H1 (cell line): ENCODE data around the gene GSG1L. TPM values are rescaled to one million over a fixed set of nuclear protein-coding genes. Genes with fewer than 3 reads are reported as not detected.

ENCODE experiments used
- CTCF ChIA-PET: fragments of 300-600 bp; sonication (Branson Sonifier 250); formaldehyde crosslinking; loops from one replicate; lab custom pipeline; 2021; ENCODE audit not compliant: partially characterized antibody; lab: Charles Lee
- POLR2A ChIA-PET: fragments of 300-600 bp; sonication (Branson Sonifier 250); formaldehyde crosslinking; loops from one replicate; lab custom pipeline; 2021; ENCODE audit warnings: inconsistent platforms; ENCODE audit not compliant: partially characterized antibody; lab: Charles Lee
- DNase-seq, 2 experiments: peaks; one replicate each; pipeline versions ENCODE4 v3.0.0 to v3.0.0-alpha.2; 2010 to 2022; ENCODE audit warnings: low spot score in 2 of 2, low read depth in 1 of 2, mixed read lengths in 1 of 2
- FAIRE-seq: peaks from 2 replicates; lab custom pipeline; 2011; peaks lifted over from hg19 to GRCh38; lab: Jason Lieb, UNC
- H2AFZ ChIP-seq: 2 replicates; pipeline ENCODE4 v1.8.1; 2012; ENCODE audit warnings: low read length, inconsistent platforms
- H2AK5ac ChIP-seq: 2 replicates; pipeline ENCODE4 v1.6.1; 2013; ENCODE audit warnings: low read depth, low read length
- H2BK120ac ChIP-seq: replicated peaks from 2 replicates; pipeline ENCODE3; 2013; ENCODE audit warnings: low read depth, low read length, inconsistent platforms
- H2BK12ac ChIP-seq: 2 replicates; pipeline ENCODE4 v1.6.1; 2013; ENCODE audit warnings: low read depth, low read length
- H2BK15ac ChIP-seq: 2 replicates; pipeline ENCODE4 v1.6.1; 2013; ENCODE audit warnings: low read length
- H2BK20ac ChIP-seq: 2 replicates; pipeline ENCODE4 v1.6.1; 2013; ENCODE audit warnings: low read length
- H2BK5ac ChIP-seq: 2 replicates; pipeline ENCODE4 v1.6.1; 2013; ENCODE audit warnings: low read depth, low read length
- H3K14ac ChIP-seq: 2 replicates; pipeline ENCODE4 v1.6.1; 2013; ENCODE audit warnings: inconsistent platforms; ENCODE audit not compliant: insufficient read length
- H3K18ac ChIP-seq: 2 replicates; pipeline ENCODE4 v1.6.1; 2013; ENCODE audit warnings: low read length; ENCODE audit errors: extremely low read depth
- H3K23ac ChIP-seq: 2 replicates; pipeline ENCODE4 v1.6.1; 2013; ENCODE audit warnings: inconsistent platforms; ENCODE audit not compliant: insufficient read length
- H3K23me2 ChIP-seq: 2 replicates; pipeline ENCODE4 v1.6.1; 2013; ENCODE audit warnings: low read depth, low read length
- H3K27ac ChIP-seq: 2 replicates; pipeline ENCODE4 v1.6.1; 2011; ENCODE audit warnings: low read depth, low read length, inconsistent platforms
- H3K27me3 ChIP-seq, 4 experiments: replicated peaks in 1 of 4; 1 replicate in 1 of 4; 2 replicates in 3 of 4; pipeline versions ENCODE4 v1.6.1 to v1.8.1; 2011 to 2013; ENCODE audit warnings: low read length in 3 of 4, mild to moderate bottlenecking in 3 of 4, inconsistent platforms in 2 of 4, mixed read lengths in 2 of 4, moderate library complexity in 1 of 4; ENCODE audit not compliant: control insufficient read depth in 3 of 4, insufficient read depth in 3 of 4; ENCODE audit errors: extremely low read depth in 1 of 4
- H3K36me3 ChIP-seq, 4 experiments: 2 replicates each; pipeline versions ENCODE4 v1.6.1 to v1.8.1; 2011 to 2013; ENCODE audit warnings: mild to moderate bottlenecking in 4 of 4, low read length in 3 of 4, moderate library complexity in 2 of 4, control low read depth in 1 of 4, inconsistent platforms in 1 of 4; ENCODE audit not compliant: insufficient read depth in 4 of 4, control insufficient read depth in 2 of 4
- H3K4ac ChIP-seq: replicated peaks from 2 replicates; pipeline ENCODE3; 2013; ENCODE audit warnings: low read length, low read depth, mixed read lengths, inconsistent platforms; ENCODE audit not compliant: insufficient read length
- H3K4me1 ChIP-seq, 4 experiments: replicated peaks in 1 of 4; 1 replicate in 1 of 4; 2 replicates in 3 of 4; pipeline versions ENCODE4 v1.6.1 to v1.8.1; 2011 to 2013; ENCODE audit warnings: low read length in 3 of 4, inconsistent platforms in 2 of 4, mixed read lengths in 1 of 4; ENCODE audit not compliant: insufficient read depth in 4 of 4, control insufficient read depth in 3 of 4
- H3K4me2 ChIP-seq, 2 experiments: 2 replicates each; pipeline versions ENCODE4 v1.6.1 to v1.8.1; 2011 to 2013; ENCODE audit warnings: low read depth in 2 of 2, low read length in 2 of 2, control low read depth in 1 of 2, inconsistent platforms in 1 of 2, mild to moderate bottlenecking in 1 of 2; ENCODE audit not compliant: insufficient read depth in 1 of 2
- H3K4me3 ChIP-seq, 4 experiments: fragments of 200-600, 300-600 bp in 1 of 4; sonication (generic), shearing (Covaris generic), sonication (Bioruptor Twin) in 1 of 4; 2 replicates each; pipeline versions ENCODE4 v1.5.1 to v1.8.1; 2011 to 2016; ENCODE audit warnings: low read length in 4 of 4, low read depth in 3 of 4, control low read depth in 2 of 4, inconsistent platforms in 2 of 4, mild to moderate bottlenecking in 2 of 4, mixed read lengths in 1 of 4, moderate library complexity in 1 of 4; ENCODE audit not compliant: insufficient read depth in 2 of 4; ENCODE audit errors: extremely low read depth in 1 of 4
- H3K56ac ChIP-seq: replicated peaks from 2 replicates; pipeline ENCODE3; 2013; ENCODE audit warnings: low read depth, mild to moderate bottlenecking, mixed read lengths, low read length, inconsistent platforms; ENCODE audit not compliant: insufficient read length
- H3K79me1 ChIP-seq: 2 replicates; pipeline ENCODE4 v1.6.1; 2013; ENCODE audit warnings: low read depth, low read length, control low read depth
- H3K79me2 ChIP-seq, 2 experiments: 2 replicates each; pipeline versions ENCODE4 v1.6.1 to v1.8.1; 2012 to 2013; ENCODE audit warnings: low read length in 2 of 2, mild to moderate bottlenecking in 2 of 2, inconsistent platforms in 1 of 2; ENCODE audit not compliant: insufficient read depth in 2 of 2, control insufficient read depth in 1 of 2
- H3K9ac ChIP-seq, 4 experiments: replicated peaks in 1 of 4; 1 replicate in 1 of 4; 2 replicates in 3 of 4; pipeline versions ENCODE4 v1.6.1 to v1.8.1; 2011 to 2013; ENCODE audit warnings: low read depth in 3 of 4, low read length in 3 of 4, control low read depth in 2 of 4, mild to moderate bottlenecking in 2 of 4, moderate library complexity in 2 of 4, inconsistent platforms in 1 of 4; ENCODE audit errors: extremely low read depth in 1 of 4
- H3K9me3 ChIP-seq, 2 experiments: 2 replicates each; pipeline versions ENCODE4 v1.6.1 to v1.8.1; 2012 to 2013; ENCODE audit warnings: mild to moderate bottlenecking in 2 of 2, moderate library complexity in 2 of 2, control low read depth in 1 of 2, inconsistent platforms in 1 of 2, low read depth in 1 of 2, low read length in 1 of 2, mixed read lengths in 1 of 2; ENCODE audit not compliant: insufficient read depth in 2 of 2
- H4K20me1 ChIP-seq, 2 experiments: replicated peaks in 1 of 2; 2 replicates each; pipeline versions ENCODE3 to v1.8.1; 2011 to 2013; ENCODE audit warnings: inconsistent platforms in 2 of 2, low read length in 2 of 2, mild to moderate bottlenecking in 1 of 2; ENCODE audit not compliant: insufficient read depth in 2 of 2, control insufficient read depth in 1 of 2
- H4K5ac ChIP-seq: 2 replicates; pipeline ENCODE4 v1.6.1; 2013; ENCODE audit warnings: low read length, low read depth, mixed read lengths, inconsistent platforms; ENCODE audit not compliant: insufficient read length
- H4K8ac ChIP-seq: 2 replicates; pipeline ENCODE4 v1.8.0; 2013; ENCODE audit warnings: mild to moderate bottlenecking, moderate library complexity, low read length, inconsistent platforms; ENCODE audit not compliant: insufficient read depth; ENCODE audit errors: extremely low read depth
- H4K91ac ChIP-seq: replicated peaks from 2 replicates; pipeline ENCODE3; 2013; ENCODE audit warnings: low read length, mixed read lengths, inconsistent platforms; ENCODE audit not compliant: insufficient read length
- BACH1 ChIP-seq: IDR thresholded peaks from 2 replicates; pipeline ENCODE4 v1.6.1; 2012; ENCODE audit warnings: low read length, improper control_type of control experiment
- CREB1 ChIP-seq: IDR thresholded peaks from 2 replicates; pipeline ENCODE4 v1.6.1; 2012; ENCODE audit warnings: inconsistent platforms
- GABPA ChIP-seq: IDR thresholded peaks from 2 replicates; pipeline ENCODE4 v1.6.1; 2011; ENCODE audit warnings: mild to moderate bottlenecking, low read length, moderate library complexity, borderline replicate concordance; ENCODE audit not compliant: insufficient read depth
- POLR2AphosphoS5 ChIP-seq: IDR thresholded peaks from 2 replicates; pipeline ENCODE4 v1.6.1; 2011; ENCODE audit warnings: low read depth, low read length
- RAD21 ChIP-seq, 2 experiments: IDR thresholded peaks in 1 of 2; conservative IDR thresholded peaks in 1 of 2; 2 replicates each; pipeline ENCODE4 v1.6.1; 2011; ENCODE audit warnings: low read depth in 2 of 2, low read length in 2 of 2, improper control_type of control experiment in 1 of 2, inconsistent platforms in 1 of 2, mild to moderate bottlenecking in 1 of 2, moderate library complexity in 1 of 2
- RBBP5 ChIP-seq: IDR thresholded peaks from 2 replicates; pipeline ENCODE4 v1.7.1; 2012; ENCODE audit warnings: low read depth, mild to moderate bottlenecking, inconsistent platforms, low read length, moderate library complexity, borderline replicate concordance
- RXRA ChIP-seq: IDR thresholded peaks from 2 replicates; pipeline ENCODE4 v1.6.1; 2011; ENCODE audit warnings: low read depth, mild to moderate bottlenecking, low read length, moderate library complexity; ENCODE audit not compliant: insufficient read depth
- SAP30 ChIP-seq: fragments of 300-600 bp; sonication (generic); IDR thresholded peaks from 2 replicates; pipeline ENCODE4 v1.7.1; 2012; ENCODE audit warnings: low read length, moderate library complexity, mild to moderate bottlenecking, inconsistent platforms; ENCODE audit not compliant: insufficient read depth, insufficient replicate concordance
- YY1 ChIP-seq: IDR thresholded peaks from 2 replicates; pipeline ENCODE4 v1.6.1; 2011; ENCODE audit warnings: low read depth, mild to moderate bottlenecking, low read length
- ZNF274 ChIP-seq: IDR thresholded peaks from 2 replicates; pipeline ENCODE4 v1.7.0; 2012; ENCODE audit warnings: low read length, borderline replicate concordance; ENCODE audit errors: extremely low read depth
- WGBS, 2 experiments: shearing (Covaris generic) in 1 of 2; methylation state at CpG; one replicate each; pipeline versions ENCODE4 v1.1.6 to v1.1.7; 2013 to 2015; ENCODE audit warnings: low lambda C conversion rate in 2 of 2, mixed read lengths in 2 of 2, inconsistent platforms in 1 of 2, low coverage in 1 of 2, missing lambda C conversion rate in 1 of 2; ENCODE audit not compliant: insufficient replicate concordance in 2 of 2, insufficient coverage in 1 of 2, insufficient read length in 1 of 2; ENCODE audit errors: extremely low coverage in 1 of 2, missing lambda C conversion rate in 1 of 2; 5-methylcytosine and 5-hydroxymethylcytosine counted together
- polyA plus RNA-seq, 7 experiments: library from polyadenylated mRNA; depleted of rRNA in 3 of 7; stranded (reverse) in 5 of 7; unstranded in 2 of 7; fragments of >200 nt in 5 of 7; fragments of 200-250 nt in 2 of 7; gene quantifications; 1 replicate in 5 of 7; 2 replicates in 1 of 7; 4 replicates in 1 of 7; pipeline versions ENCODE4 v1.2.1 to v1.2.3, GENCODE V29; 2011 to 2013; ENCODE audit warnings: missing spikeins in 2 of 7, mixed read lengths in 2 of 7
- total RNA-seq: library from RNA; stranded (reverse); fragmentation: NEBNext Ultra II Directional; extraction: Animal tissue kit (Norgen Biotek cat#: 25700); gene quantifications from 2 replicates; pipeline ENCODE4 v1.2.1, GENCODE V29; 2021
- TF ChIP-seq, protein P1 (sequence below): IDR thresholded peaks from 2 replicates; pipeline ENCODE4 v1.6.1; 2012; ENCODE audit warnings: low read length, inconsistent platforms
- TF ChIP-seq, protein P2 (sequence below): IDR thresholded peaks from 2 replicates; pipeline ENCODE4 v1.6.1; 2012; ENCODE audit warnings: inconsistent platforms

Gene GSG1L
- total and polyA plus RNA-seq, 2 of the 8 experiments (the other 6 are each of a cell fraction or from before 2014, with no cell fraction given): 0.71 to 1.1 TPM

DNA sequence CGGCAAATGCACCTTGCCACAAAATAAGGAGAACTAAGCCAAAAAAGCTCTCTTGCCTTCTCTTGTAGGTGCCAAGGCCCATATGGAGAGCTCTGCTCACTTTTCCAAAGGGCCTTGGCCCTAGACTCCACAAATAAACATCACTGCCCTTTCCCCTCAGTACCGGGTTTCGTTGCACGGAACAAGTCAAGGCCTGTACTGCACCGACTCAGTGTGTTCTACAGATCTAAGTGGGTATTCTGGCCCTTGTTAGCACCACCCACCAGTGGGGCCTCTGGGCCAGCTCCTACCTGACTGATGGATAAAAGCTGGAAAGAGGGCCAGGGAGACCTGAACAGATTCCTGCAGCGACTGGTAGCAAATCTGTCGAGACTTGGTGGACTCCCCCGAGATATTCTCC, 43.7 kb upstream of the GSG1L start:
- H3K4me1 ChIP-seq: no peaks in the 10 kb centered on the region
- H3K27ac ChIP-seq: no peak overlapping the region
- FAIRE-seq (no peak), DNase-seq (no peak)
- H4K8ac ChIP-seq: no peak overlapping the region
- POLR2A ChIA-PET: no interaction called here
- no peak overlapping the region for H2AFZ ChIP-seq
- H2BK12ac ChIP-seq: no peak overlapping the region
- H3K36me3 ChIP-seq: peaks cover 21 to 81% (median 59%) of the 10 kb centered on the region in 4 experiments
- no peak overlapping the region for H2BK120ac ChIP-seq
- H2AK5ac ChIP-seq: no peak overlapping the region
- WGBS, 2 experiments: 95% methylated on average over 8 of the region's 8 CpGs; no CpG with 5 or more reads in 1 of the 2 experiments
- CTCF ChIA-PET: interaction anchor here (0.6 kb wide), 1 partner anchor 208 kb away, joined by 4 read pairs; no protein-coding TSS in a partner anchor
- H4K91ac ChIP-seq: no peak overlapping the region
- H3K9ac ChIP-seq: no peak overlapping the region
- H3K4ac ChIP-seq: no peak overlapping the region
- no peak overlapping the region for H2BK20ac ChIP-seq
- no peak overlapping the region for H2BK5ac ChIP-seq
- no peaks in the 10 kb centered on the region; the same call in 1 of the 2 replicates for H3K79me1 ChIP-seq
- H3K23me2 ChIP-seq: no peaks in the 10 kb centered on the region
- no peak overlapping the region for H3K4me2 ChIP-seq
- H3K14ac ChIP-seq: no peak overlapping the region
- no peaks in the 10 kb centered on the region for H3K79me2 ChIP-seq
- no peak overlapping the region for H3K56ac ChIP-seq
- no peak overlapping the region for H2BK15ac ChIP-seq
- no peak overlapping the region for H4K5ac ChIP-seq
- H3K4me3 ChIP-seq: no peak overlapping the region
- H3K18ac ChIP-seq: no peak overlapping the region
- H4K20me1 ChIP-seq: peaks cover 4 to 7% of the 10 kb centered on the region in 2 experiments
- no peaks in the 10 kb centered on the region for H3K27me3 ChIP-seq
- H3K23ac ChIP-seq: no peak overlapping the region
- H3K9me3 ChIP-seq: no peaks in the 10 kb centered on the region
- TF ChIP-seq BACH1 (no peak), CREB1 (no peak), RBBP5 (no peak), RXRA (no peak), RAD21 (IDR thresholded peaks at IDR 0.05 in 1 of 2, conservative IDR thresholded peaks at IDR 0.05 in 1 of 2; ENCODE audit: low read depth in 2 of 2, low read length in 2 of 2) (no peak), SAP30 (no peak), YY1 (no peak), POLR2AphosphoS5 (no peak), ZNF274 (no peak), GABPA (no peak)
- TF ChIP-seq, protein P1, sequence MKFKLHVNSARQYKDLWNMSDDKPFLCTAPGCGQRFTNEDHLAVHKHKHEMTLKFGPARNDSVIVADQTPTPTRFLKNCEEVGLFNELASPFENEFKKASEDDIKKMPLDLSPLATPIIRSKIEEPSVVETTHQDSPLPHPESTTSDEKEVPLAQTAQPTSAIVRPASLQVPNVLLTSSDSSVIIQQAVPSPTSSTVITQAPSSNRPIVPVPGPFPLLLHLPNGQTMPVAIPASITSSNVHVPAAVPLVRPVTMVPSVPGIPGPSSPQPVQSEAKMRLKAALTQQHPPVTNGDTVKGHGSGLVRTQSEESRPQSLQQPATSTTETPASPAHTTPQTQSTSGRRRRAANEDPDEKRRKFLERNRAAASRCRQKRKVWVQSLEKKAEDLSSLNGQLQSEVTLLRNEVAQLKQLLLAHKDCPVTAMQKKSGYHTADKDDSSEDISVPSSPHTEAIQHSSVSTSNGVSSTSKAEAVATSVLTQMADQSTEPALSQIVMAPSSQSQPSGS: no peak
- TF ChIP-seq, protein P2, sequence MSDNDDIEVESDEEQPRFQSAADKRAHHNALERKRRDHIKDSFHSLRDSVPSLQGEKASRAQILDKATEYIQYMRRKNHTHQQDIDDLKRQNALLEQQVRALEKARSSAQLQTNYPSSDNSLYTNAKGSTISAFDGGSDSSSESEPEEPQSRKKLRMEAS: no peak
